Peyer's patch (tissue), 4 donors: ENCODE results near the gene NKIRAS2.

ENCODE experiments used
- POLR2A ChIP-seq, 2 donors: fragments of 450-650 bp; IDR thresholded peaks; one replicate each; pipeline ENCODE4 v1.5.1; 2017; ENCODE audit warnings: antibody characterized with exemption in 2 of 2, mild to moderate bottlenecking in 2 of 2, moderate library complexity in 2 of 2
- TF ChIP-seq, protein P1 (sequence below), 6 experiments: fragments of 450-650 bp in 4 of 6; fragments of 200-600 bp in 2 of 6; sonication (generic) in 1 of 6; IDR thresholded peaks; one replicate each; pipeline ENCODE4 v1.5.1; 2017 to 2019; ENCODE audit warnings: antibody characterized with exemption in 6 of 6, mild to moderate bottlenecking in 3 of 6, moderate library complexity in 1 of 6

GRCh38 chr17:41974658-41975057 is 45.2 kb upstream of the NKIRAS2 start:
- TF ChIP-seq, protein P1, sequence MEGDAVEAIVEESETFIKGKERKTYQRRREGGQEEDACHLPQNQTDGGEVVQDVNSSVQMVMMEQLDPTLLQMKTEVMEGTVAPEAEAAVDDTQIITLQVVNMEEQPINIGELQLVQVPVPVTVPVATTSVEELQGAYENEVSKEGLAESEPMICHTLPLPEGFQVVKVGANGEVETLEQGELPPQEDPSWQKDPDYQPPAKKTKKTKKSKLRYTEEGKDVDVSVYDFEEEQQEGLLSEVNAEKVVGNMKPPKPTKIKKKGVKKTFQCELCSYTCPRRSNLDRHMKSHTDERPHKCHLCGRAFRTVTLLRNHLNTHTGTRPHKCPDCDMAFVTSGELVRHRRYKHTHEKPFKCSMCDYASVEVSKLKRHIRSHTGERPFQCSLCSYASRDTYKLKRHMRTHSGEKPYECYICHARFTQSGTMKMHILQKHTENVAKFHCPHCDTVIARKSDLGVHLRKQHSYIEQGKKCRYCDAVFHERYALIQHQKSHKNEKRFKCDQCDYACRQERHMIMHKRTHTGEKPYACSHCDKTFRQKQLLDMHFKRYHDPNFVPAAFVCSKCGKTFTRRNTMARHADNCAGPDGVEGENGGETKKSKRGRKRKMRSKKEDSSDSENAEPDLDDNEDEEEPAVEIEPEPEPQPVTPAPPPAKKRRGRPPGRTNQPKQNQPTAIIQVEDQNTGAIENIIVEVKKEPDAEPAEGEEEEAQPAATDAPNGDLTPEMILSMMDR (IDR thresholded peaks at IDR 0.05) = no peak
- TF ChIP-seq POLR2A (IDR thresholded peaks at IDR 0.05) = no peak
